ENCODE data around the gene NRXN3.

The NRXN3 gene

GRCh38 chr14:79175671-79176070 is 1005.5 kb downstream of the NRXN3 start:
- no peak for DNase-seq (ENCODE audit: extremely low spot score)
- ChIA-PET POLR2A (no interaction called here), CTCF (no interaction called here)
- no peak for TF ChIP-seq BHLHE40 (IDR thresholded peaks at IDR 0.05; ENCODE audit: borderline replicate concordance)

- ChIA-PET POLR2A (no interaction called here), CTCF (no interaction called here)
- no peak for TF ChIP-seq FOXK2 (IDR thresholded peaks at IDR 0.05)
- no peak for TF ChIP-seq TARDBP (IDR thresholded peaks at IDR 0.05)
- no peak for TF ChIP-seq ARNT (IDR thresholded peaks at IDR 0.05)
- no peak for TF ChIP-seq FOXM1 (IDR thresholded peaks at IDR 0.05; ENCODE audit: borderline replicate concordance)
- no peak for TF ChIP-seq SP1 (IDR thresholded peaks at IDR 0.05)
- TF ChIP-seq NFRKB (IDR thresholded peaks at IDR 0.05): no peak
- no peak for TF ChIP-seq ZNF384 (IDR thresholded peaks at IDR 0.05)
- TF ChIP-seq SUZ12 (IDR thresholded peaks at IDR 0.05): no peak
- TF ChIP-seq FOXA1 (IDR thresholded peaks at IDR 0.05): no peak
- TF ChIP-seq HDGF (IDR thresholded peaks at IDR 0.05; ENCODE audit: borderline replicate concordance): no peak
- DNase-seq (ENCODE audit: extremely low spot score): no peak
Measured at GRCh38 chr14:79177106-79177505, 1006.9 kb downstream of the NRXN3 start.

GRCh38 chr14:79178719-79179118 is 1008.5 kb downstream of the NRXN3 start:
- DNase-seq (ENCODE audit: extremely low spot score): no peak
- POLR2A ChIA-PET: no interaction called here
- TF ChIP-seq LEF1 (IDR thresholded peaks at IDR 0.05; ENCODE audit: borderline replicate concordance) (no peak), FOXM1 (IDR thresholded peaks at IDR 0.05; ENCODE audit: borderline replicate concordance) (no peak), TARDBP (IDR thresholded peaks at IDR 0.05) (no peak), FOXA1 (IDR thresholded peaks at IDR 0.05) (no peak), BHLHE40 (IDR thresholded peaks at IDR 0.05; ENCODE audit: borderline replicate concordance) (no peak), CTBP1 (IDR thresholded peaks at IDR 0.05; ENCODE audit: borderline replicate concordance) (no peak)
- CTCF ChIA-PET: no interaction called here

GRCh38 chr14:79179985-79180384 is 1009.8 kb downstream of the NRXN3 start:
- CTCF ChIA-PET: interaction anchor here (0.7 kb wide), 1 partner anchor 12 kb away, joined by 3 read pairs; no protein-coding TSS in a partner anchor
- TF ChIP-seq FOXM1 (IDR thresholded peaks at IDR 0.05; ENCODE audit: borderline replicate concordance) (no peak), CTBP1 (IDR thresholded peaks at IDR 0.05; ENCODE audit: borderline replicate concordance) (no peak), TARDBP (IDR thresholded peaks at IDR 0.05) (no peak), FOXA1 (IDR thresholded peaks at IDR 0.05) (no peak), L3MBTL2 (conservative IDR thresholded peaks at IDR 0.05) (no peak), SP1 (IDR thresholded peaks at IDR 0.05) (no peak), ZNF384 (IDR thresholded peaks at IDR 0.05) (no peak), FOXK2 (IDR thresholded peaks at IDR 0.05) (no peak), PKNOX1 (IDR thresholded peaks at IDR 0.05) (no peak), SUZ12 (IDR thresholded peaks at IDR 0.05) (no peak), ARNT (IDR thresholded peaks at IDR 0.05) (no peak), HDGF (IDR thresholded peaks at IDR 0.05; ENCODE audit: borderline replicate concordance) (no peak), LEF1 (IDR thresholded peaks at IDR 0.05; ENCODE audit: borderline replicate concordance) (no peak), NFRKB (IDR thresholded peaks at IDR 0.05) (no peak), ELF4 (IDR thresholded peaks at IDR 0.05) (no peak), BHLHE40 (IDR thresholded peaks at IDR 0.05; ENCODE audit: borderline replicate concordance) (no peak)
- POLR2A ChIA-PET: no interaction called here
- DNase-seq (ENCODE audit: extremely low spot score): no peak

- TF ChIP-seq CTBP1 (IDR thresholded peaks at IDR 0.05; ENCODE audit: borderline replicate concordance) (no peak), FOXM1 (IDR thresholded peaks at IDR 0.05; ENCODE audit: borderline replicate concordance) (no peak), ARNT (IDR thresholded peaks at IDR 0.05) (no peak), SP1 (IDR thresholded peaks at IDR 0.05) (no peak), ZNF384 (IDR thresholded peaks at IDR 0.05) (no peak), BHLHE40 (IDR thresholded peaks at IDR 0.05; ENCODE audit: borderline replicate concordance) (no peak), FOXA1 (IDR thresholded peaks at IDR 0.05) (no peak), NFRKB (IDR thresholded peaks at IDR 0.05) (no peak), ELF4 (IDR thresholded peaks at IDR 0.05) (no peak), LEF1 (IDR thresholded peaks at IDR 0.05; ENCODE audit: borderline replicate concordance) (no peak)
- ChIA-PET CTCF (interaction anchor here (0.7 kb wide), 1 partner anchor 12 kb away, joined by 3 read pairs; no protein-coding TSS in a partner anchor), POLR2A (no interaction called here)
- DNase-seq (ENCODE audit: extremely low spot score): no peak
Measured at GRCh38 chr14:79180656-79181055, 1010.5 kb downstream of the NRXN3 start.

- ChIA-PET POLR2A (no interaction called here), CTCF (no interaction called here)
- DNase-seq (ENCODE audit: extremely low spot score): no peak
- TF ChIP-seq FOXA1 (IDR thresholded peaks at IDR 0.05) (no peak), FOXK2 (IDR thresholded peaks at IDR 0.05) (no peak), ZNF384 (IDR thresholded peaks at IDR 0.05) (no peak), ARNT (IDR thresholded peaks at IDR 0.05) (no peak), SUZ12 (IDR thresholded peaks at IDR 0.05) (no peak), L3MBTL2 (conservative IDR thresholded peaks at IDR 0.05) (no peak), LEF1 (IDR thresholded peaks at IDR 0.05; ENCODE audit: borderline replicate concordance) (no peak), HDGF (IDR thresholded peaks at IDR 0.05; ENCODE audit: borderline replicate concordance) (no peak), NFRKB (IDR thresholded peaks at IDR 0.05) (no peak), ELF4 (IDR thresholded peaks at IDR 0.05) (no peak), PKNOX1 (IDR thresholded peaks at IDR 0.05) (no peak), SP1 (IDR thresholded peaks at IDR 0.05) (no peak), TARDBP (IDR thresholded peaks at IDR 0.05) (no peak), CTBP1 (IDR thresholded peaks at IDR 0.05; ENCODE audit: borderline replicate concordance) (no peak), BHLHE40 (IDR thresholded peaks at IDR 0.05; ENCODE audit: borderline replicate concordance) (no peak), FOXM1 (IDR thresholded peaks at IDR 0.05; ENCODE audit: borderline replicate concordance) (no peak)
Measured at GRCh38 chr14:79186523-79186922, 1016.4 kb downstream of the NRXN3 start.

GRCh38 chr14:79193689-79194477 is 1023.7 kb downstream of the NRXN3 start:
- POLR2A ChIA-PET: no interaction called here
- no peak for DNase-seq (ENCODE audit: extremely low spot score)
- CTCF ChIA-PET: no interaction called here
- TF ChIP-seq NFRKB (IDR thresholded peaks at IDR 0.05) (no peak), FOXA1 (IDR thresholded peaks at IDR 0.05) (no peak), SUZ12 (IDR thresholded peaks at IDR 0.05) (no peak), HDGF (IDR thresholded peaks at IDR 0.05; ENCODE audit: borderline replicate concordance) (no peak), ELF4 (IDR thresholded peaks at IDR 0.05) (no peak)

Data from HEK293T (cell line).